ENCODE data around the gene ZMYND15. TPM values are rescaled to one million over a fixed set of nuclear protein-coding genes. Genes with fewer than 3 reads are reported as not detected.

Gene ZMYND15
- total and polyA plus RNA-seq, 4 donors = 0.47 to 2.4 (median 0.71) TPM

DNA sequence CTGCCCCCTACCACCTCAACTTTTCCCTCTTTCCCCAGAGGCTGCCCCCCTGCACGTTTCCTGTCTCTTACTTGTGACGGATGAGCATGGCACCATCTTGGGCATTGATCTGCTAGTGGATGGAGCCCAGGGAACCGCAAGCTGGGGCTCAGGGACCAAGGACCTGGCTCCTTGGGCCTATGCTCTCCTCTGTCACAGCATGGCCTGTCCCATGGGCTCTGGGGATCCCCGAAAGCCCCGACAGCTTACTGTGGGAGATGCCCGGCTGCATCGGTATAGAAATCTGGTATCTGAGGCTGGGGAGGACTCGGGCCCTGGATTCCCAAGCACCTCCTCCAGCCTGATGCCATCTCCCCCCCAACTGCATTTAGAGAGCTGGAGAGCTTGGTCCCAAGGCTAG, 1.9 kb downstream of the ZMYND15 start:
- Histone ChIP-seq H3K27ac (ENCODE audit: low read depth in 1 of 2, low read length in 2 of 2) (no peak overlapping the region), H3K4me3 (ENCODE audit: low read depth in 1 of 3, low read length in 3 of 3) (no peak overlapping the region), H3K9me3 (ENCODE audit: control insufficient read depth in 4 of 4, low read length in 3 of 4) (no peaks in the 10 kb centered on the region), H3K36me3 (ENCODE audit: control insufficient read depth in 4 of 4, insufficient read depth in 3 of 4, low read depth in 1 of 4, low read length in 3 of 4) (no peaks in the 10 kb centered on the region), H3K4me1 (ENCODE audit: control insufficient read depth in 4 of 4, insufficient read depth in 4 of 4, low read length in 3 of 4) (peaks cover 2 to 13% (median 8%) of the 10 kb centered on the region in 4 donors), H3K9ac (ENCODE audit: low read depth in 1 of 2, low read length in 2 of 2) (no peak overlapping the region), H3K27me3 (ENCODE audit: control insufficient read depth in 4 of 4, insufficient read depth in 4 of 4, low read length in 3 of 4) (no peaks in the 10 kb centered on the region)
- no peak for DNase-seq (ENCODE audit: low spot score)
- no peak for TF ChIP-seq GABPA (IDR thresholded peaks at IDR 0.05 in 1 of 2, conservative IDR thresholded peaks at IDR 0.05 in 1 of 2)
- no peak for TF ChIP-seq RXRA (IDR thresholded peaks at IDR 0.05)
- TF ChIP-seq RAD21 (IDR thresholded peaks at IDR 0.05) = no peak
- no peak for TF ChIP-seq JUND (IDR thresholded peaks at IDR 0.05)
- no peak for TF ChIP-seq HNF4A (conservative IDR thresholded peaks at IDR 0.05)
- no peak for TF ChIP-seq EGR1 (IDR thresholded peaks at IDR 0.05; ENCODE audit: low read depth in 2 of 2)
- no peak for TF ChIP-seq TAF1 (conservative IDR thresholded peaks at IDR 0.05)
- TF ChIP-seq, protein P1, sequence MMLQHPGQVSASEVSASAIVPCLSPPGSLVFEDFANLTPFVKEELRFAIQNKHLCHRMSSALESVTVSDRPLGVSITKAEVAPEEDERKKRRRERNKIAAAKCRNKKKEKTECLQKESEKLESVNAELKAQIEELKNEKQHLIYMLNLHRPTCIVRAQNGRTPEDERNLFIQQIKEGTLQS (IDR thresholded peaks at IDR 0.05) = no peak
- no peak for TF ChIP-seq HNF4G (IDR thresholded peaks at IDR 0.05)
- TF ChIP-seq, protein P2, sequence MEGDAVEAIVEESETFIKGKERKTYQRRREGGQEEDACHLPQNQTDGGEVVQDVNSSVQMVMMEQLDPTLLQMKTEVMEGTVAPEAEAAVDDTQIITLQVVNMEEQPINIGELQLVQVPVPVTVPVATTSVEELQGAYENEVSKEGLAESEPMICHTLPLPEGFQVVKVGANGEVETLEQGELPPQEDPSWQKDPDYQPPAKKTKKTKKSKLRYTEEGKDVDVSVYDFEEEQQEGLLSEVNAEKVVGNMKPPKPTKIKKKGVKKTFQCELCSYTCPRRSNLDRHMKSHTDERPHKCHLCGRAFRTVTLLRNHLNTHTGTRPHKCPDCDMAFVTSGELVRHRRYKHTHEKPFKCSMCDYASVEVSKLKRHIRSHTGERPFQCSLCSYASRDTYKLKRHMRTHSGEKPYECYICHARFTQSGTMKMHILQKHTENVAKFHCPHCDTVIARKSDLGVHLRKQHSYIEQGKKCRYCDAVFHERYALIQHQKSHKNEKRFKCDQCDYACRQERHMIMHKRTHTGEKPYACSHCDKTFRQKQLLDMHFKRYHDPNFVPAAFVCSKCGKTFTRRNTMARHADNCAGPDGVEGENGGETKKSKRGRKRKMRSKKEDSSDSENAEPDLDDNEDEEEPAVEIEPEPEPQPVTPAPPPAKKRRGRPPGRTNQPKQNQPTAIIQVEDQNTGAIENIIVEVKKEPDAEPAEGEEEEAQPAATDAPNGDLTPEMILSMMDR (IDR thresholded peaks at IDR 0.05; ENCODE audit: low read depth, low read length, missing input control) = no peak
- TF ChIP-seq, protein P3, sequence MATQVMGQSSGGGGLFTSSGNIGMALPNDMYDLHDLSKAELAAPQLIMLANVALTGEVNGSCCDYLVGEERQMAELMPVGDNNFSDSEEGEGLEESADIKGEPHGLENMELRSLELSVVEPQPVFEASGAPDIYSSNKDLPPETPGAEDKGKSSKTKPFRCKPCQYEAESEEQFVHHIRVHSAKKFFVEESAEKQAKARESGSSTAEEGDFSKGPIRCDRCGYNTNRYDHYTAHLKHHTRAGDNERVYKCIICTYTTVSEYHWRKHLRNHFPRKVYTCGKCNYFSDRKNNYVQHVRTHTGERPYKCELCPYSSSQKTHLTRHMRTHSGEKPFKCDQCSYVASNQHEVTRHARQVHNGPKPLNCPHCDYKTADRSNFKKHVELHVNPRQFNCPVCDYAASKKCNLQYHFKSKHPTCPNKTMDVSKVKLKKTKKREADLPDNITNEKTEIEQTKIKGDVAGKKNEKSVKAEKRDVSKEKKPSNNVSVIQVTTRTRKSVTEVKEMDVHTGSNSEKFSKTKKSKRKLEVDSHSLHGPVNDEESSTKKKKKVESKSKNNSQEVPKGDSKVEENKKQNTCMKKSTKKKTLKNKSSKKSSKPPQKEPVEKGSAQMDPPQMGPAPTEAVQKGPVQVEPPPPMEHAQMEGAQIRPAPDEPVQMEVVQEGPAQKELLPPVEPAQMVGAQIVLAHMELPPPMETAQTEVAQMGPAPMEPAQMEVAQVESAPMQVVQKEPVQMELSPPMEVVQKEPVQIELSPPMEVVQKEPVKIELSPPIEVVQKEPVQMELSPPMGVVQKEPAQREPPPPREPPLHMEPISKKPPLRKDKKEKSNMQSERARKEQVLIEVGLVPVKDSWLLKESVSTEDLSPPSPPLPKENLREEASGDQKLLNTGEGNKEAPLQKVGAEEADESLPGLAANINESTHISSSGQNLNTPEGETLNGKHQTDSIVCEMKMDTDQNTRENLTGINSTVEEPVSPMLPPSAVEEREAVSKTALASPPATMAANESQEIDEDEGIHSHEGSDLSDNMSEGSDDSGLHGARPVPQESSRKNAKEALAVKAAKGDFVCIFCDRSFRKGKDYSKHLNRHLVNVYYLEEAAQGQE (IDR thresholded peaks at IDR 0.05) = no peak
- no peak for TF ChIP-seq NR2F2 (IDR thresholded peaks at IDR 0.05)
- no peak for TF ChIP-seq YY1 (IDR thresholded peaks at IDR 0.05)
- no peak for TF ChIP-seq FOXA2 (IDR thresholded peaks at IDR 0.05)
- TF ChIP-seq, protein P4, sequence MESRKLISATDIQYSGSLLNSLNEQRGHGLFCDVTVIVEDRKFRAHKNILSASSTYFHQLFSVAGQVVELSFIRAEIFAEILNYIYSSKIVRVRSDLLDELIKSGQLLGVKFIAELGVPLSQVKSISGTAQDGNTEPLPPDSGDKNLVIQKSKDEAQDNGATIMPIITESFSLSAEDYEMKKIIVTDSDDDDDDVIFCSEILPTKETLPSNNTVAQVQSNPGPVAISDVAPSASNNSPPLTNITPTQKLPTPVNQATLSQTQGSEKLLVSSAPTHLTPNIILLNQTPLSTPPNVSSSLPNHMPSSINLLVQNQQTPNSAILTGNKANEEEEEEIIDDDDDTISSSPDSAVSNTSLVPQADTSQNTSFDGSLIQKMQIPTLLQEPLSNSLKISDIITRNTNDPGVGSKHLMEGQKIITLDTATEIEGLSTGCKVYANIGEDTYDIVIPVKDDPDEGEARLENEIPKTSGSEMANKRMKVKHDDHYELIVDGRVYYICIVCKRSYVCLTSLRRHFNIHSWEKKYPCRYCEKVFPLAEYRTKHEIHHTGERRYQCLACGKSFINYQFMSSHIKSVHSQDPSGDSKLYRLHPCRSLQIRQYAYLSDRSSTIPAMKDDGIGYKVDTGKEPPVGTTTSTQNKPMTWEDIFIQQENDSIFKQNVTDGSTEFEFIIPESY (IDR thresholded peaks at IDR 0.05) = no peak
- TF ChIP-seq, protein P5, sequence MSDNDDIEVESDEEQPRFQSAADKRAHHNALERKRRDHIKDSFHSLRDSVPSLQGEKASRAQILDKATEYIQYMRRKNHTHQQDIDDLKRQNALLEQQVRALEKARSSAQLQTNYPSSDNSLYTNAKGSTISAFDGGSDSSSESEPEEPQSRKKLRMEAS (IDR thresholded peaks at IDR 0.05) = no peak
- TF ChIP-seq SP1 (IDR thresholded peaks at IDR 0.05) = no peak
- WGBS = 96% methylated on average over 8 of the region's 8 CpGs
